ENCODE data around the gene PRKN.

The PRKN gene

DNA sequence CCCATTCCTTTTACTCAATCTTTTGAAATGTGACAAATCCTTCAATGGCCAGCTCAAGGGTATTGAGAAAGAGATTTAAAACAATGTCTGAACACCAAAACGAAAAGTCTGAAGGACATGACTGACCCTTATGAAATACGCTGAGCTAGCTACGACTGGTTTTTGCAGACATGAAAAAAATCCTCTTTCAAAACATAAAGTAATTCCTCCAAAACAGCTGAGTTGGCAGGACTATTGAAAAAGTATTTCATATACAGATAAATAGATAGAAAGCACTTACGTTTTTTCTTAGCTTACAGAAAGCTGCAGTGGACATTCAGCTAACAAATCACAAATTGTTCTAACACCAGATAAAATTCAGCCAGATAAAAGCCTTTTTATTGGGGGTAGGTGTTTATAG is 751.0 kb downstream of the PRKN start:
- ChIA-PET POLR2A (no interaction called here), CTCF (interaction anchor here (0.6 kb wide), 1 partner anchor 139 kb away, joined by 3 read pairs; no protein-coding TSS in a partner anchor)

GRCh38 chr6:161973064-161973463 is 754.5 kb downstream of the PRKN start:
- ChIA-PET POLR2A (no interaction called here), CTCF (no interaction called here)
- TF ChIP-seq ARNT (IDR thresholded peaks at IDR 0.05) (no peak), FOXK2 (IDR thresholded peaks at IDR 0.05) (no peak), FOXA1 (IDR thresholded peaks at IDR 0.05) (no peak), PKNOX1 (IDR thresholded peaks at IDR 0.05) (no peak), BHLHE40 (IDR thresholded peaks at IDR 0.05; ENCODE audit: borderline replicate concordance) (no peak), LEF1 (IDR thresholded peaks at IDR 0.05; ENCODE audit: borderline replicate concordance) (no peak), TARDBP (IDR thresholded peaks at IDR 0.05) (no peak), CTBP1 (IDR thresholded peaks at IDR 0.05; ENCODE audit: borderline replicate concordance) (no peak), NFRKB (IDR thresholded peaks at IDR 0.05) (no peak), ELF4 (IDR thresholded peaks at IDR 0.05) (no peak), L3MBTL2 (conservative IDR thresholded peaks at IDR 0.05) (no peak), FOXM1 (IDR thresholded peaks at IDR 0.05; ENCODE audit: borderline replicate concordance) (no peak), SP1 (IDR thresholded peaks at IDR 0.05) (no peak)
- no peak for DNase-seq (ENCODE audit: extremely low spot score)

More for the DNA sequence above, 751.0 kb downstream of the PRKN start:
- DNase-seq (ENCODE audit: extremely low spot score), result no peak
- TF ChIP-seq BHLHE40 (IDR thresholded peaks at IDR 0.05; ENCODE audit: borderline replicate concordance) (no peak), ZNF384 (IDR thresholded peaks at IDR 0.05) (no peak), L3MBTL2 (conservative IDR thresholded peaks at IDR 0.05) (no peak), ARNT (IDR thresholded peaks at IDR 0.05) (no peak), ELF4 (IDR thresholded peaks at IDR 0.05) (no peak), SP1 (IDR thresholded peaks at IDR 0.05) (no peak), HDGF (IDR thresholded peaks at IDR 0.05; ENCODE audit: borderline replicate concordance) (no peak), CTBP1 (IDR thresholded peaks at IDR 0.05; ENCODE audit: borderline replicate concordance) (no peak), FOXK2 (IDR thresholded peaks at IDR 0.05) (no peak), LEF1 (IDR thresholded peaks at IDR 0.05; ENCODE audit: borderline replicate concordance) (no peak), NFRKB (IDR thresholded peaks at IDR 0.05) (no peak), FOXM1 (IDR thresholded peaks at IDR 0.05; ENCODE audit: borderline replicate concordance) (no peak), PKNOX1 (IDR thresholded peaks at IDR 0.05) (no peak), TARDBP (IDR thresholded peaks at IDR 0.05) (no peak)

- ChIA-PET CTCF (no interaction called here), POLR2A (no interaction called here)
- no peak for DNase-seq (ENCODE audit: extremely low spot score)
- TF ChIP-seq SP1 (IDR thresholded peaks at IDR 0.05) (no peak), FOXK2 (IDR thresholded peaks at IDR 0.05) (no peak), SUZ12 (IDR thresholded peaks at IDR 0.05) (no peak), ARNT (IDR thresholded peaks at IDR 0.05) (no peak), PKNOX1 (IDR thresholded peaks at IDR 0.05) (no peak), TARDBP (IDR thresholded peaks at IDR 0.05) (no peak), L3MBTL2 (conservative IDR thresholded peaks at IDR 0.05) (no peak), NFRKB (IDR thresholded peaks at IDR 0.05) (no peak), HDGF (IDR thresholded peaks at IDR 0.05; ENCODE audit: borderline replicate concordance) (no peak), BHLHE40 (IDR thresholded peaks at IDR 0.05; ENCODE audit: borderline replicate concordance) (no peak), ZNF384 (IDR thresholded peaks at IDR 0.05) (no peak), LEF1 (IDR thresholded peaks at IDR 0.05; ENCODE audit: borderline replicate concordance) (no peak), FOXM1 (IDR thresholded peaks at IDR 0.05; ENCODE audit: borderline replicate concordance) (no peak), FOXA1 (IDR thresholded peaks at IDR 0.05) (no peak), ELF4 (IDR thresholded peaks at IDR 0.05) (no peak), CTBP1 (IDR thresholded peaks at IDR 0.05; ENCODE audit: borderline replicate concordance) (no peak)
Measured at GRCh38 chr6:161971043-161971442, 756.5 kb downstream of the PRKN start.

DNA sequence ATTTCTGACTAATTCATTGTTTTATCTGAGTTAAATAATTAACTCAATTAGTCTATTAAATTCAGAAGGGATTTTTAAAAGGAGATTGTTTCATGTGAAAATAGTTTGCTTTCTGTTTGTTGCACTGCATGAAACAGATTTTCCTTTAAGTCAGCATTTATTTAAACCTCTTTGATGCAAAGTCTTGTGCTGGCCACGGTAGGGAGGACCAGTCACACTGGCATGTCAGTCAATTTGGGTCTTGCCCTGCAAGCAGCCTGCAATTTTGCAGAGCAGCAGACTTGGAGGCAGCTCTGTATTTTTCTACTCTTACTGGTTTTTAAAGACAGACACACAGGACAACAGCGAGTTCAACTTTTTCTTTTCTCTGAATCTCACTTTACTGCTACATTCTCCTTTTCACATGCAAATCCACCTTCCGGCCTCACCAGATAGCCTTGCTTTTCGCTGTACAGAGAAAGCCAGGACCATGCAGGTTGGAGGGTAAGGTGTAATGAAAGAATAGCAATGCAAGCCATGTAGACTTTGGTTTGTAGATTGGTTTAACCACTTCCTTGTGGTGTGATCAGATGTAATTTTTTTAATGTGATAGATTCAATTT is 763.8 kb downstream of the PRKN start:
- CTCF ChIA-PET, result no interaction called here
- TF ChIP-seq PKNOX1 (IDR thresholded peaks at IDR 0.05) (no peak), TARDBP (IDR thresholded peaks at IDR 0.05) (no peak), FOXA1 (IDR thresholded peaks at IDR 0.05) (no peak), SP1 (IDR thresholded peaks at IDR 0.05) (no peak)
- POLR2A ChIA-PET, result no interaction called here
- no peak for DNase-seq (ENCODE audit: extremely low spot score)

- ChIA-PET POLR2A (no interaction called here), CTCF (no interaction called here)
- TF ChIP-seq L3MBTL2 (conservative IDR thresholded peaks at IDR 0.05) (no peak), FOXK2 (IDR thresholded peaks at IDR 0.05) (no peak), FOXM1 (IDR thresholded peaks at IDR 0.05; ENCODE audit: borderline replicate concordance) (no peak), NFRKB (IDR thresholded peaks at IDR 0.05) (no peak), LEF1 (IDR thresholded peaks at IDR 0.05; ENCODE audit: borderline replicate concordance) (no peak), SP1 (IDR thresholded peaks at IDR 0.05) (no peak), HDGF (IDR thresholded peaks at IDR 0.05; ENCODE audit: borderline replicate concordance) (no peak), PKNOX1 (IDR thresholded peaks at IDR 0.05) (no peak), ZNF384 (IDR thresholded peaks at IDR 0.05) (no peak), CTBP1 (IDR thresholded peaks at IDR 0.05; ENCODE audit: borderline replicate concordance) (no peak), ARNT (IDR thresholded peaks at IDR 0.05) (no peak), ELF4 (IDR thresholded peaks at IDR 0.05) (no peak), BHLHE40 (IDR thresholded peaks at IDR 0.05; ENCODE audit: borderline replicate concordance) (no peak), FOXA1 (IDR thresholded peaks at IDR 0.05) (no peak)
- DNase-seq (ENCODE audit: extremely low spot score), result no peak
Measured at GRCh38 chr6:161963181-161963580, 764.4 kb downstream of the PRKN start.

Data from HEK293T (cell line).